ENCODE results near the gene UPF1. TPM values are rescaled to one million over a fixed set of nuclear protein-coding genes. Genes with fewer than 3 reads are reported as not detected.

Gene UPF1
- total RNA-seq, 1 donor from 2014 or later, result 75.8 TPM

- DNase-seq (no peak), ATAC-seq (no peak)
- intact Hi-C loops (cut with DNase I), result no loop called here
- no peak for TF ChIP-seq CTCF (IDR thresholded peaks at IDR 0.05)
- H3K4me1 ChIP-seq, result peaks cover 16% of the 10 kb centered on the region
- H3K9me3 ChIP-seq, result no peaks in the 10 kb centered on the region
- H3K27me3 ChIP-seq (ENCODE audit: low read depth), result peaks cover 31% of the 10 kb centered on the region
- H3K36me3 ChIP-seq, result peaks cover 6% of the 10 kb centered on the region
- peak overlapping the region; percentile 37 for H3K4me3 ChIP-seq
- no peak overlapping the region for H3K27ac ChIP-seq
Measured at GRCh38 chr19:18894254-18895037, 62.7 kb downstream of the UPF1 start.

GRCh38 chr19:18895038-18895823, 63.5 kb downstream of the UPF1 start:
- peak; percentile 32 for TF ChIP-seq CTCF (IDR thresholded peaks at IDR 0.05)
- peak overlapping the region; percentile 37 for H3K4me3 ChIP-seq
- intact Hi-C loops (cut with DNase I), result no loop called here

GRCh38 chr19:18895824-18896341, 64.1 kb downstream of the UPF1 start, which contains the start of gene CERS1:
Gene CERS1 (minus strand): TSS chr19:18896158. CDS start chr19:18896072, 86 bp downstream.
- no peaks in the 10 kb centered on the region for H3K9me3 ChIP-seq
- no peak for TF ChIP-seq CTCF (IDR thresholded peaks at IDR 0.05)
- intact Hi-C loops (cut with DNase I), result no loop called here
- peak within 1 kb of the TSS; percentile 37 for H3K4me3 ChIP-seq
- H3K4me1 ChIP-seq, result peaks cover 16% of the 10 kb centered on the region
- H3K27ac ChIP-seq, result no peak within 1 kb of the TSS
- H3K27me3 ChIP-seq (ENCODE audit: low read depth), result peaks cover 31% of the 10 kb centered on the region
- peaks cover 20% of the 10 kb centered on the region for H3K36me3 ChIP-seq
- no peak for DNase-seq
- ATAC-seq, result no peak

More at GRCh38 chr19:18895038-18895823, 63.5 kb downstream of the UPF1 start:
- Histone ChIP-seq H3K36me3 (peaks cover 13% of the 10 kb centered on the region), H3K27me3 (ENCODE audit: low read depth) (peaks cover 31% of the 10 kb centered on the region), H3K27ac (no peak overlapping the region), H3K9me3 (no peaks in the 10 kb centered on the region), H3K4me1 (peaks cover 16% of the 10 kb centered on the region)
- ATAC-seq, result peak; percentile 38 to 45
- DNase-seq, result no peak

GRCh38 chr19:18896421-18896841, 64.7 kb downstream of the UPF1 start:
- no peak for DNase-seq
- Histone ChIP-seq H3K9me3 (no peaks in the 10 kb centered on the region), H3K27ac (no peak overlapping the region), H3K4me3 (no peak overlapping the region), H3K36me3 (peaks cover 25% of the 10 kb centered on the region), H3K27me3 (ENCODE audit: low read depth) (peaks cover 31% of the 10 kb centered on the region), H3K4me1 (peaks cover 16% of the 10 kb centered on the region)
- no peak for TF ChIP-seq CTCF (IDR thresholded peaks at IDR 0.05)
- intact Hi-C loops (cut with DNase I), result no loop called here
- no peak for ATAC-seq
